Prostate gland (tissue), 2 donors: ENCODE data around the gene ARRDC1. TPM values are rescaled to one million over a fixed set of nuclear protein-coding genes. Genes with fewer than 3 reads are reported as not detected.
A peak's percentile ranks its signal among the peaks of the same experiment; 100 is the strongest.

ENCODE experiments used
- DNase-seq: peaks from one replicate; pipeline ENCODE4 v3.0.0-alpha.2; 2019; ENCODE audit warnings: low spot score
- H3K27ac ChIP-seq, 2 donors: fragments of 200-600 bp; sonication (generic); 2 replicates each; pipeline ENCODE4 v1.5.1; 2017 to 2019
- H3K27me3 ChIP-seq: fragments of 200-600 bp; sonication (generic); replicated peaks from 2 replicates; pipeline ENCODE4 v1.5.1; 2019; ENCODE audit not compliant: insufficient read depth
- H3K36me3 ChIP-seq, 2 donors: fragments of 200-600 bp; sonication (generic); 1 replicate in 1 of 2; 2 replicates in 1 of 2; pipeline versions ENCODE4 v1.5.1 to v1.8.1; 2017 to 2019
- H3K4me1 ChIP-seq: fragments of 200-600 bp; sonication (generic); replicated peaks from 2 replicates; pipeline ENCODE4 v1.5.1; 2019
- H3K4me3 ChIP-seq, 2 donors: fragments of 200-600 bp; sonication (generic); 2 replicates each; pipeline ENCODE4 v1.5.1; 2017 to 2019
- H3K9me3 ChIP-seq: fragments of 200-600 bp; sonication (generic); 2 replicates; pipeline ENCODE4 v1.5.1; 2017
- CTCF ChIP-seq, 4 experiments: fragments of 200-600 bp in 2 of 4; fragments of 450-650 bp in 2 of 4; sonication (generic) in 2 of 4; IDR thresholded peaks; 1 replicate in 3 of 4; 2 replicates in 1 of 4; pipeline ENCODE4 v1.5.1; 2016 to 2019; ENCODE audit warnings: antibody characterized with exemption in 4 of 4, mild to moderate bottlenecking in 2 of 4, moderate library complexity in 2 of 4
- POLR2A ChIP-seq: fragments of 450-650 bp; IDR thresholded peaks from one replicate; pipeline ENCODE4 v1.6.1; 2016; ENCODE audit warnings: antibody characterized with exemption, mild to moderate bottlenecking
- POLR2AphosphoS5 ChIP-seq: sonication (generic); formaldehyde crosslinking; IDR thresholded peaks from one replicate; pipeline ENCODE4 v1.6.1; 2017; ENCODE audit warnings: antibody characterized with exemption
- WGBS: methylation state at CpG from one replicate; pipeline ENCODE4 v1.1.5; 2018; 5-methylcytosine and 5-hydroxymethylcytosine counted together
- intact Hi-C: fragments of 100-400 bp; cut with DNase I; formaldehyde crosslinking; loops from one replicate; pipeline ENCODE4 v1.14.2; 2022
- total RNA-seq, 2 donors: library from RNA; depleted of rRNA; stranded (reverse); fragments of >200 nt; gene quantifications; one replicate each; pipeline ENCODE4 v1.1.0, GENCODE V29; 2016

Gene ARRDC1
- total RNA-seq, 2 donors from 2014 or later, result 123 to 126 TPM

- Histone ChIP-seq H3K9me3 (no peaks in the 10 kb centered on the region), H3K4me1 (peaks cover 11% of the 10 kb centered on the region), H3K36me3 (peaks cover 5% of the 10 kb centered on the region in 2 donors), H3K27ac (no peak overlapping the region), H3K4me3 (no peak overlapping the region), H3K27me3 (no peaks in the 10 kb centered on the region)
- no peak for DNase-seq
- 81% methylated on average over 9 of the region's 9 CpGs for WGBS
- intact Hi-C loops, result no loop called here
- TF ChIP-seq POLR2AphosphoS5 (no peak), CTCF (IDR thresholded peaks at IDR 0.05) (no peak), POLR2A (no peak)
Measured at GRCh38 chr9:137575364-137575715, 30.1 kb upstream of the ARRDC1 start.

- H3K36me3 ChIP-seq, result peaks cover 5% of the 10 kb centered on the region in 2 donors
- 88% methylated on average over 12 of the region's 12 CpGs for WGBS
Measured at GRCh38 chr9:137575716-137576411, 29.6 kb upstream of the ARRDC1 start.

GRCh38 chr9:137578518-137579258 is 26.8 kb upstream of the ARRDC1 start, which contains the start of gene DPH7:
TSS of gene DPH7 (minus strand) at chr9:137578925. CDS start at chr9:137578777, 148 bp downstream.
- intact Hi-C loops, result no loop called here
- Histone ChIP-seq H3K27me3 (no peaks in the 10 kb centered on the region), H3K36me3 (peaks cover 0 to 5% of the 10 kb centered on the region in 2 donors), H3K9me3 (no peaks in the 10 kb centered on the region), H3K4me1 (peaks cover 11% of the 10 kb centered on the region), H3K4me3 (peak within 1 kb of the TSS; percentile 81 to 90), H3K27ac (peak within 1 kb of the TSS; percentile 73 to 78)
- 1% methylated on average over 58 of the region's 82 CpGs for WGBS
- TF ChIP-seq POLR2A, result peak; percentile 33
- peak; percentile 84 to 98 (median 96) for TF ChIP-seq CTCF (IDR thresholded peaks at IDR 0.05)
- peak; percentile 81 for TF ChIP-seq POLR2AphosphoS5
- DNase-seq, result peak; percentile 93

More at GRCh38 chr9:137575716-137576411, 29.6 kb upstream of the ARRDC1 start:
- no peak for DNase-seq
- H3K4me1 ChIP-seq, result peaks cover 11% of the 10 kb centered on the region
- H3K4me3 ChIP-seq, result no peak overlapping the region
- TF ChIP-seq POLR2AphosphoS5 (no peak), POLR2A (no peak)
- H3K27ac ChIP-seq, result no peak overlapping the region
- no peaks in the 10 kb centered on the region for H3K9me3 ChIP-seq
- H3K27me3 ChIP-seq, result no peaks in the 10 kb centered on the region
- intact Hi-C loops, result no loop called here

GRCh38 chr9:137579259-137579604 is 26.3 kb upstream of the ARRDC1 start:
- Histone ChIP-seq H3K4me1 (peaks cover 11% of the 10 kb centered on the region), H3K27ac (peak overlapping the region; percentile 73 to 78), H3K4me3 (peak overlapping the region; percentile 81 to 90), H3K9me3 (no peaks in the 10 kb centered on the region), H3K36me3 (peaks cover 0 to 5% of the 10 kb centered on the region in 2 donors), H3K27me3 (no peaks in the 10 kb centered on the region)
- no peak for TF ChIP-seq POLR2AphosphoS5
- TF ChIP-seq CTCF (IDR thresholded peaks at IDR 0.05), result no peak
- TF ChIP-seq POLR2A, result no peak
- WGBS, result 38% methylated on average over 18 of the region's 19 CpGs
- no peak for DNase-seq
- intact Hi-C loops, result no loop called here

- Histone ChIP-seq H3K4me1 (peaks cover 11% of the 10 kb centered on the region), H3K27me3 (no peaks in the 10 kb centered on the region), H3K27ac (no peak overlapping the region), H3K4me3 (no peak overlapping the region), H3K36me3 (peaks cover 0 to 5% of the 10 kb centered on the region in 2 donors), H3K9me3 (no peaks in the 10 kb centered on the region)
- intact Hi-C loops, result no loop called here
- no peak for DNase-seq
- TF ChIP-seq POLR2A (no peak), POLR2AphosphoS5 (no peak), CTCF (IDR thresholded peaks at IDR 0.05) (no peak)
- 82% methylated on average over 23 of the region's 23 CpGs for WGBS
Measured at GRCh38 chr9:137580209-137580953, 25.1 kb upstream of the ARRDC1 start.
